Hepatocyte (in vitro differentiated cells): Measurements from ENCODE around the gene COL28A1. TPM values are rescaled to one million over a fixed set of nuclear protein-coding genes. Genes with fewer than 3 reads are reported as not detected.

Experiments
- DNase-seq: peaks from one replicate; pipeline ENCODE4 v3.0.0-alpha.2; 2016; ENCODE audit warnings: low spot score
- H2AFZ ChIP-seq: fragments of 200-600 bp; sonication (generic); 2 replicates; pipeline ENCODE4 v1.6.0; 2016; ENCODE audit warnings: antibody characterized with exemption, mild to moderate bottlenecking
- H3K27ac ChIP-seq: fragments of 200-600 bp; sonication (generic); 2 replicates; pipeline ENCODE4 v1.5.1; 2016; ENCODE audit warnings: mild to moderate bottlenecking
- H3K27me3 ChIP-seq: fragments of 200-600 bp; sonication (generic); 2 replicates; pipeline ENCODE4 v1.6.1; 2016
- H3K36me3 ChIP-seq: fragments of 200-600 bp; sonication (generic); replicated peaks from 2 replicates; pipeline ENCODE4 v1.5.1; 2016; ENCODE audit warnings: low read depth; ENCODE audit not compliant: insufficient read depth
- H3K4me1 ChIP-seq: fragments of 200-600 bp; sonication (generic); 2 replicates; pipeline ENCODE4 v1.5.1; 2016; ENCODE audit warnings: mild to moderate bottlenecking, moderate library complexity; ENCODE audit not compliant: insufficient read depth
- H3K4me2 ChIP-seq: fragments of 200-600 bp; sonication (generic); 2 replicates; pipeline ENCODE4 v1.6.0; 2016
- H3K4me3 ChIP-seq: fragments of 200-600 bp; sonication (generic); 2 replicates; pipeline ENCODE4 v1.5.1; 2016; ENCODE audit warnings: mild to moderate bottlenecking
- H3K79me2 ChIP-seq: fragments of 200-600 bp; sonication (generic); 2 replicates; pipeline ENCODE4 v1.6.0; 2017; ENCODE audit warnings: mild to moderate bottlenecking
- H3K9me2 ChIP-seq: fragments of 200-600 bp; sonication (generic); replicated peaks from 2 replicates; pipeline ENCODE4 v1.6.0; 2017; ENCODE audit warnings: mild to moderate bottlenecking; ENCODE audit not compliant: insufficient read depth
- H3K9me3 ChIP-seq: fragments of 200-600 bp; sonication (generic); 2 replicates; pipeline ENCODE4 v1.5.1; 2016; ENCODE audit warnings: low read depth, mild to moderate bottlenecking
- H4K20me1 ChIP-seq: fragments of 200-600 bp; sonication (generic); 2 replicates; pipeline ENCODE4 v1.6.0; 2016; ENCODE audit warnings: mild to moderate bottlenecking; ENCODE audit not compliant: insufficient read depth, poor library complexity, severe bottlenecking
- CTCF ChIP-seq: fragments of 200-600 bp; sonication (generic); IDR thresholded peaks from 2 replicates; pipeline ENCODE4 v1.5.1; 2016; ENCODE audit warnings: antibody characterized with exemption, mild to moderate bottlenecking; ENCODE audit not compliant: poor library complexity
- EZH2 ChIP-seq: fragments of 200-600 bp; sonication (generic); IDR thresholded peaks from 2 replicates; pipeline ENCODE4 v1.6.1; 2016; ENCODE audit warnings: antibody characterized with exemption, mild to moderate bottlenecking, borderline replicate concordance
- EZH2phosphoT487 ChIP-seq: fragments of 200-600 bp; sonication (generic); IDR thresholded peaks from one replicate; pipeline ENCODE4 v1.6.1; 2018; ENCODE audit warnings: antibody characterized with exemption, mild to moderate bottlenecking, low read depth, moderate library complexity; ENCODE audit not compliant: unreplicated experiment, severe bottlenecking
- WGBS: methylation state at CpG from one replicate; pipeline ENCODE4 v1.1.6; 2016; ENCODE audit warnings: low lambda C conversion rate; ENCODE audit errors: missing lambda C conversion rate; 5-methylcytosine and 5-hydroxymethylcytosine counted together
- polyA plus RNA-seq: library from polyadenylated mRNA; unstranded; fragments of >200 nt; fragmentation: Nextera tagmentation; extraction: Ambion mirVana; gene quantifications from 2 replicates; pipeline ENCODE4 v1.2.1, GENCODE V29; 2016
- total RNA-seq: library from RNA; depleted of rRNA; stranded (reverse); fragments of >200 nt; gene quantifications from 2 replicates; pipeline ENCODE4 v1.2.3, GENCODE V29; 2014

COL28A1 gene
- total and polyA plus RNA-seq, 2 experiments from 2014 or later: 0.28 to 0.47 TPM

- Histone ChIP-seq H3K4me1 (peaks cover 13% of the 10 kb centered on the region), H3K4me3 (no peak overlapping the region), H3K36me3 (no peaks in the 10 kb centered on the region), H3K4me2 (no peak overlapping the region), H3K9me3 (no peaks in the 10 kb centered on the region), H3K9me2 (no peaks in the 10 kb centered on the region), H3K27ac (no peak overlapping the region), H4K20me1 (no peaks in the 10 kb centered on the region), H3K27me3 (no peaks in the 10 kb centered on the region), H3K79me2 (no peaks in the 10 kb centered on the region), H2AFZ (no peak overlapping the region)
- no peak for TF ChIP-seq EZH2
- TF ChIP-seq CTCF: no peak
- no peak for TF ChIP-seq EZH2phosphoT487
- DNase-seq: no peak
- WGBS: 89% methylated on average over 2 of the region's 2 CpGs
These were observed 211.8 kb downstream of the COL28A1 start for GRCh38 chr7:7323921-7324320.

- WGBS: 63% methylated on average over 6 of the region's 6 CpGs
- Histone ChIP-seq H3K9me3 (no peaks in the 10 kb centered on the region), H4K20me1 (no peaks in the 10 kb centered on the region), H3K4me2 (no peak overlapping the region), H2AFZ (no peak overlapping the region), H3K27me3 (no peaks in the 10 kb centered on the region), H3K4me3 (no peak overlapping the region), H3K9me2 (no peaks in the 10 kb centered on the region), H3K36me3 (no peaks in the 10 kb centered on the region), H3K27ac (no peak overlapping the region), H3K79me2 (no peaks in the 10 kb centered on the region), H3K4me1 (peaks cover 13% of the 10 kb centered on the region)
- TF ChIP-seq EZH2: no peak
- TF ChIP-seq CTCF: no peak
- TF ChIP-seq EZH2phosphoT487: no peak
- DNase-seq: no peak
These were observed 212.3 kb downstream of the COL28A1 start for GRCh38 chr7:7323352-7323751.

- 58% methylated on average over 5 of the region's 5 CpGs for WGBS
- Histone ChIP-seq H3K27me3 (no peaks in the 10 kb centered on the region), H3K36me3 (no peaks in the 10 kb centered on the region), H3K4me1 (peaks cover 13% of the 10 kb centered on the region), H3K9me2 (no peaks in the 10 kb centered on the region), H4K20me1 (no peaks in the 10 kb centered on the region), H3K4me3 (no peak overlapping the region), H3K79me2 (no peaks in the 10 kb centered on the region), H3K4me2 (no peak overlapping the region), H3K27ac (peak overlapping the region; percentile 75), H3K9me3 (no peaks in the 10 kb centered on the region), H2AFZ (no peak overlapping the region)
- DNase-seq: peak; percentile 45
- TF ChIP-seq EZH2phosphoT487: no peak
- no peak for TF ChIP-seq CTCF
- no peak for TF ChIP-seq EZH2
These were observed 214.0 kb downstream of the COL28A1 start for GRCh38 chr7:7321681-7322080.

GRCh38 chr7:7318601-7319000 lies 217.1 kb downstream of the COL28A1 start:
- no peaks in the 10 kb centered on the region for H3K27me3 ChIP-seq
- H3K9me2 ChIP-seq: no peaks in the 10 kb centered on the region
- TF ChIP-seq EZH2phosphoT487: no peak
- no peak for TF ChIP-seq CTCF
- TF ChIP-seq EZH2: no peak
- WGBS: 95% methylated on average over 1 of the region's 1 CpG
- no peak overlapping the region for H3K4me2 ChIP-seq
- H3K27ac ChIP-seq: no peak overlapping the region
- no peaks in the 10 kb centered on the region for H3K9me3 ChIP-seq
- H3K36me3 ChIP-seq: no peaks in the 10 kb centered on the region
- H3K4me3 ChIP-seq: no peak overlapping the region
- H3K79me2 ChIP-seq: no peaks in the 10 kb centered on the region
- no peaks in the 10 kb centered on the region for H4K20me1 ChIP-seq
- H3K4me1 ChIP-seq: peaks cover 13% of the 10 kb centered on the region
- H2AFZ ChIP-seq: no peak overlapping the region
- no peak for DNase-seq
